Kidney epithelial cell (primary cell): ENCODE measurements around the gene HES4. TPM values are rescaled to one million over a fixed set of nuclear protein-coding genes. Genes with fewer than 3 reads are reported as not detected.

Experiments used
- DNase-seq: peaks from one replicate; pipeline ENCODE4 v3.0.0-alpha.2; 2010; ENCODE audit warnings: low read depth
- H3K27me3 ChIP-seq: 2 replicates; pipeline ENCODE4 v1.6.0; 2011; ENCODE audit warnings: low read length; ENCODE audit not compliant: control insufficient read depth, insufficient read depth
- H3K36me3 ChIP-seq: 2 replicates; pipeline ENCODE4 v1.5.1; 2011; ENCODE audit warnings: low read length; ENCODE audit not compliant: control insufficient read depth, insufficient read depth
- H3K4me3 ChIP-seq: 2 replicates; pipeline ENCODE4 v1.5.1; 2011; ENCODE audit warnings: low read depth, mild to moderate bottlenecking, control low read depth, low read length
- total RNA-seq: library from RNA; depleted of rRNA; stranded (reverse); fragments of >200 nt; gene quantifications from 2 replicates; pipeline ENCODE4 v1.2.3, GENCODE V29; 2015
- TF ChIP-seq, protein P1 (sequence below): IDR thresholded peaks from 2 replicates; pipeline ENCODE4 v1.5.1; 2011; ENCODE audit warnings: mild to moderate bottlenecking, moderate library complexity, low read length, control low read depth, inconsistent platforms; ENCODE audit not compliant: insufficient read depth, poor library complexity, severe bottlenecking

HES4 gene
- total RNA-seq, 1 donor from 2014 or later = 160 TPM

DNA sequence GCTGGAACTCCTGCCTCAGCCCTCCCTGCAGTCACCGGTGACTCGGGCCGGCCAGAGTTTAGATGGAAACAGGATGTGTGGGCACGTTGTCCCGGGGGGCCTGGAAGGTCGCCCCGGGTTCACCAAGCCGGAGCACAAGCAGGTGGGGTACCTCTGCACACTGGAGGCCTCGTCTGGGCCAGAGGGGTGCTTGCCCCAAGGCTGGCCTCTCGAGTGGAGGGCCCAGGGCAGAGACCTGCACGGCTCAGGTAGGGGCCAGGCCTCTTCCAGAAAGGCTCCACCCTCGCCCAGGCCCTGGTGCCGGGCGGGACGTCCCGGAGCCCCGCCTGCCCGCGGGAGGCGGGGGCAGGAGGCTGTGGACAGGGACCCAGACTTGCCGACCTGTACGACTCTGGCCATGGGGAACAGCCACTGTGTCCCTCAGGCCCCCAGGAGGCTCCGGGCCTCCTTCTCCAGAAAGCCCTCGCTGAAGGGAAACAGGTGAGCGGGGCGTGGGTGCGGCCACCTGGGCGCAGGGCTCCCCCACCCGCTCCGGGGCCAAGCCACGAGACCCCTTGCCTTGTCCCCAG is 33.7 kb downstream of the HES4 start, which contains the start of gene PLEKHN1:
Gene PLEKHN1 (plus strand): TSS at position 348 of the 569 bp plus-strand sequence. CDS start 50 bp downstream, at position 398.
- H3K36me3 ChIP-seq = no peaks in the 10 kb centered on the region
- DNase-seq = no peak
- peak within 1 kb of the TSS; percentile 59 for H3K4me3 ChIP-seq
- TF ChIP-seq, protein P1, sequence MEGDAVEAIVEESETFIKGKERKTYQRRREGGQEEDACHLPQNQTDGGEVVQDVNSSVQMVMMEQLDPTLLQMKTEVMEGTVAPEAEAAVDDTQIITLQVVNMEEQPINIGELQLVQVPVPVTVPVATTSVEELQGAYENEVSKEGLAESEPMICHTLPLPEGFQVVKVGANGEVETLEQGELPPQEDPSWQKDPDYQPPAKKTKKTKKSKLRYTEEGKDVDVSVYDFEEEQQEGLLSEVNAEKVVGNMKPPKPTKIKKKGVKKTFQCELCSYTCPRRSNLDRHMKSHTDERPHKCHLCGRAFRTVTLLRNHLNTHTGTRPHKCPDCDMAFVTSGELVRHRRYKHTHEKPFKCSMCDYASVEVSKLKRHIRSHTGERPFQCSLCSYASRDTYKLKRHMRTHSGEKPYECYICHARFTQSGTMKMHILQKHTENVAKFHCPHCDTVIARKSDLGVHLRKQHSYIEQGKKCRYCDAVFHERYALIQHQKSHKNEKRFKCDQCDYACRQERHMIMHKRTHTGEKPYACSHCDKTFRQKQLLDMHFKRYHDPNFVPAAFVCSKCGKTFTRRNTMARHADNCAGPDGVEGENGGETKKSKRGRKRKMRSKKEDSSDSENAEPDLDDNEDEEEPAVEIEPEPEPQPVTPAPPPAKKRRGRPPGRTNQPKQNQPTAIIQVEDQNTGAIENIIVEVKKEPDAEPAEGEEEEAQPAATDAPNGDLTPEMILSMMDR = no peak
- H3K27me3 ChIP-seq = peaks cover 13% of the 10 kb centered on the region

DNA sequence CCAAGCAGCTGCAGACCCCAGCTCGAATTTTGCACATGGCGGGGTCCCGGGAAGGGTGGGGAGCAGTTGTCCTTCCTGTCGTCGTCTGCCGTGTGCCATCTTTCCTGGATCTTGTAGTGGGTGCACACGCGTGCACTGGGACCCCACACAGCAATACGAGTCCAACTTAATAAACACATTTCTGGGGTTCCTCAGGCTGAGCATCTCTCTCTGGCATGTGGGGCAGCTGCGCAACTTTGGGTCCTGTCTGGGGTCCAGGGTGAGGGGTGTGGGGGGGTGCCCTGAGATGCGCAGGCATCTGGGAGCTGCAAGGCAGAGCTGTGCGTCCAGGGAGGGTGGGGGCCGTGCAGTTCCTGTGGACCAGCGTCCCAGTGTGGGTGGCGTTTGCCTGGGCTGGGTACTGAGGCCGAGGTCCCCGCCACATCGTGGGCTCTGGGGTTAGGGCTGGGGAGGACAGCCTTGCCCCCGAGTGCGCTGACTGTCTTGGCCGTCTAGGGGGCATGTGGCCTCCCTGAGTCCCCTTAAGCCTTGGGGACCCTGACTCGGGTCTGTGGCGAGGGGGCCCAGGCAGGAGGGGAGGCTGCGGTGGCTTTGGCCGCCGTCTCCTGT is 34.3 kb downstream of the HES4 start:
- H3K36me3 ChIP-seq = no peaks in the 10 kb centered on the region
- no peak overlapping the region for H3K4me3 ChIP-seq
- peaks cover 7% of the 10 kb centered on the region for H3K27me3 ChIP-seq
- DNase-seq = no peak
- TF ChIP-seq, protein P1 = no peak

DNA sequence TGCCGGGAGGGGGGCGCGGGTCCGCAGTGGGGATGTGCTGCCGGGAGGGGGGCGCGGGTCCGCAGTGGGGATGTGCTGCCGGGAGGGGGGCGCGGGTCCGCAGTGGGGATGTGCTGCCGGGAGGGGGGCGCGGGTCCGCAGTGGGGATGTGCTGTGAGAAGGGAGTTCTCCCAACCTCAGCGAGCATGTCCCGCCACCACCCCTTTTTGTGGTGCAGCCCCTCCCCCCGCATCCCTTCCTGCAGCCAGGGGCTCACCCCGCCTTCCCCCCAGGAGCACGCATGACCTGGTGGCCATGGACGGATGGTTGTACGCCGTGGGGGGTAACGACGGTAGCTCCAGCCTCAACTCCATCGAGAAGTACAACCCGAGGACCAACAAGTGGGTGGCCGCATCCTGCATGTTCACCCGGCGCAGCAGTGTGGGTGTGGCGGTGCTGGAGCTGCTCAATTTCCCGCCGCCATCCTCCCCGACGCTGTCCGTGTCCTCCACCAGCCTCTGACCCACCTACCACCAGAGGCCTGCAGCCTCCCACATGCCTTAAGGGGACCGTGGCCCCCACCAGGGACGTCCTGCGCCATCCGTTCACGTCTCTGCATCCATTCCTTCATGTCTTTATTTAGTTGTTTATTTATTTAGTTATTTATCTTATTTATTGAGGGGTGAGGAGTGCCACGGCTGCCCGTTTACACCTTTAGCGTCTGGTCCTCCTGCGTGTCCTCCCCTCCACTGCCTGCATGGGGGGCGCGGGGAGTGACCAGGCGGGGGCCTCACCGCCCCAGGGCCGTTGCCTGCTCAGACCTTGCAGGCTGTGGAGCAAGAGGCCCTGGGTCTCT is 35.0 kb downstream of the HES4 start:
- Histone ChIP-seq H3K4me3 (no peak overlapping the region), H3K36me3 (no peaks in the 10 kb centered on the region), H3K27me3 (no peaks in the 10 kb centered on the region)
- DNase-seq = no peak
- TF ChIP-seq, protein P1 = no peak

DNA sequence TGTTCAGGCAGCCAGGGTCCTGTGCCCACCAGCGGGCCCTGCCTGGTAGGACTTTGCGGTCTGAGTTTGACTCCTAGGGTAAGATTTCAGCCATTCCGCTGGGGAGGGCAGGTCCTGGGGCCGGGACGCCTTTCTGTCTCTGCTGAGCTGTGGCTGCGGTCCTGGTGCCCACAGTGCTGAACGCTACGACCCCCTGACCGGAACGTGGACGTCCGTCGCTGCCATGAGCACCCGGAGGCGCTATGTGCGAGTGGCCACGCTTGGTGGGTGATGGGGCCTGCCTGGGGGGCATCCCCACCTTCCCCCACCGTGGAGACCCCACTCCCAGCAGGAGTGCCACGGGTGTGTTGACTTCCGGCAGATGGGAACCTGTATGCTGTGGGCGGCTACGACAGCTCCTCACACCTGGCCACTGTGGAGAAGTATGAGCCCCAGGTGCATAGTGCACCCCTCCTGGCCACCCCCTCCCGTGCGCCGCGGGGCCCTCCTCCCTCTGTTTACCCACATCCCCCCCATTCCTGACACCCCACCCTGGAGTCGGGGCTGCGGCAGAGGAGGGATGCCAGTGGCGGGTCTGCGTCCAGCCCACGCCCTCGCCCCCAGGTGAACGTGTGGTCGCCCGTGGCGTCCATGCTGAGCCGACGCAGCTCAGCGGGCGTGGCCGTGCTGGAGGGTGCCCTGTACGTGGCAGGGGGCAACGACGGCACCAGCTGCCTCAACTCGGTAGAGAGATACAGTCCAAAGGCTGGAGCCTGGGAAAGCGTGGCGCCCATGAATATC is 36.0 kb downstream of the HES4 start:
- DNase-seq = no peak
- Histone ChIP-seq H3K4me3 (no peak overlapping the region), H3K27me3 (peaks cover 3% of the 10 kb centered on the region), H3K36me3 (no peaks in the 10 kb centered on the region)
- TF ChIP-seq, protein P1 = no peak

DNA sequence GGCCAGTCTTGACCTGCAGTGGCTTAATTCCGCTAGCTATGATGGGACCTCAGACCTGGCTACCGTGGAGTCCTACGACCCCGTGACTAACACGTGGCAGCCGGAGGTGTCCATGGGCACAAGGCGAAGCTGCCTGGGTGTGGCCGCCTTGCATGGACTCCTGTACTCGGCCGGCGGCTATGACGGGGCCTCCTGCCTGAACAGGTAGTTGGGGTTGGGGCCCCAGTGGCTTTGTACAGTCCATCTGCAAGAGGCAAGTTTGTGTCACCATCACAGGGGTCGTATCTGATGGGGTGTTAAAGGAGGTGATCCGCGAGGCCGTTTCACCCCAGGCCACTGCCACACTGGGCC is 36.6 kb downstream of the HES4 start:
- no peaks in the 10 kb centered on the region for H3K36me3 ChIP-seq
- no peak overlapping the region for H3K4me3 ChIP-seq
- H3K27me3 ChIP-seq = peaks cover 3% of the 10 kb centered on the region
- no peak for DNase-seq
- TF ChIP-seq, protein P1 = no peak
